ENCODE measurements around the gene AMPD2. TPM values are rescaled to one million over a fixed set of nuclear protein-coding genes. Genes with fewer than 3 reads are reported as not detected.

AMPD2 gene
- total and polyA plus RNA-seq, 4 donors, result 19.2 to 87.4 (median 22.7) TPM

DNA sequence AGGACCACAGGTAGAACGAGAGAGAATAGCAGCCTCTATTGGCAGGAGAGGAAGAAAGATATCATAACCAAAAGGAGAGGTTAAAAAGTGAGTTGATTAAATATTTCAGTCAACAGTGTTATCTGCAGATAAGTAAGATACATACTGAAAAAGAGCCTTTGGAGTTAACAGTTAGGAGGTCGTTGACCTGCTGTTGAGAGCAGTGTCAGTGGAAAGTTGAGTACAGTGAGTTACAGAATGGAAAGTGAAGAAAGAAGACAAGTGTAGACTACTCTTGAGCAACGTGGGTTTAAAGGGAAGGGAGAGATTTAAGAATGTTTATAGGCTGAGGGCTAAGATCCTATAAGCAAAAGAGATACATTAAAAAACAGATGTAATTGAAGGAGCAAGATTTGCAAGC is 30.5 kb upstream of the AMPD2 start (continued):
- TF ChIP-seq RXRA (IDR thresholded peaks at IDR 0.05) (peak; percentile 89 to 97), TAF1 (conservative IDR thresholded peaks at IDR 0.05) (no peak), ATF3 (IDR thresholded peaks at IDR 0.05) (peak; percentile 60), EGR1 (IDR thresholded peaks at IDR 0.05; ENCODE audit: low read depth in 2 of 2) (peak; percentile 39 to 62), YY1 (IDR thresholded peaks at IDR 0.05) (no peak), CTCF (IDR thresholded peaks at IDR 0.05; ENCODE audit: low read depth, low read length, missing input control) (no peak)

DNA sequence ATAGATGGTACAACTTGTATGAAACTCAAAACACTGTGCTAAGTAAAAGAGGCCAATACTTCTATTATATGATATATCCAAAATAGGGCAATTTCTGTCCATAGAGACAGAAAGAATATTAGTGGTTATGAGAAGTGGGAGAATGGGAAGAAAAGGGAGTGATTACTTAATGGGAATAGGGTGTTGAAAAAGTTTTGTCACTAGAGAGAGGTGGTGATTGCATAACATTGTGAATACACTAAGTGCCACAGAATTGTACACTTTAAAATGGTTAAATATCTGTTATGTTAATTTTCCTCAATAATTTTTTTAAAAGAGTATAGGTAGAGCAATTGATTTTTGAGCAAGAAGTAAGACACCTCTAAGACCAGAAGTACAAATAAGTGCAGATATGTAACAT is 30.0 kb upstream of the AMPD2 start:
- Histone ChIP-seq H3K9ac (ENCODE audit: low read depth in 1 of 2, low read length in 2 of 2) (no peak overlapping the region), H3K9me3 (ENCODE audit: control insufficient read depth in 4 of 4, low read length in 3 of 4) (no peaks in the 10 kb centered on the region), H3K36me3 (ENCODE audit: control insufficient read depth in 4 of 4, insufficient read depth in 3 of 4, low read depth in 1 of 4, low read length in 3 of 4) (peaks cover 0 to 38% (median 23%) of the 10 kb centered on the region in 4 donors), H3K4me3 (ENCODE audit: low read depth in 1 of 3, low read length in 3 of 3) (no peak overlapping the region), H3K27me3 (ENCODE audit: control insufficient read depth in 4 of 4, insufficient read depth in 4 of 4, low read length in 3 of 4) (no peaks in the 10 kb centered on the region), H3K4me1 (ENCODE audit: control insufficient read depth in 4 of 4, insufficient read depth in 4 of 4, low read length in 3 of 4) (peaks cover 5 to 27% (median 11%) of the 10 kb centered on the region in 4 donors), H3K27ac (ENCODE audit: low read depth in 1 of 2, low read length in 2 of 2) (no peak overlapping the region)
- DNase-seq (ENCODE audit: low spot score), result no peak
- TF ChIP-seq SP1 (IDR thresholded peaks at IDR 0.05) (no peak), REST (IDR thresholded peaks at IDR 0.05) (no peak), MAX (IDR thresholded peaks at IDR 0.05) (no peak)

- no peaks in the 10 kb centered on the region for H3K27me3 ChIP-seq (ENCODE audit: control insufficient read depth in 4 of 4, insufficient read depth in 4 of 4, low read length in 3 of 4)
- peaks cover 1 to 10% (median 8%) of the 10 kb centered on the region in 4 donors for H3K4me1 ChIP-seq (ENCODE audit: control insufficient read depth in 4 of 4, insufficient read depth in 4 of 4, low read length in 3 of 4)
- TF ChIP-seq CTCF (IDR thresholded peaks at IDR 0.05; ENCODE audit: low read depth, low read length, missing input control), result no peak
- TF ChIP-seq ATF3 (IDR thresholded peaks at IDR 0.05), result no peak
- no peak for TF ChIP-seq RXRA (IDR thresholded peaks at IDR 0.05)
- no peak for TF ChIP-seq MAX (IDR thresholded peaks at IDR 0.05)
- TF ChIP-seq FOXA2 (IDR thresholded peaks at IDR 0.05), result no peak
- TF ChIP-seq REST (IDR thresholded peaks at IDR 0.05), result no peak
- TF ChIP-seq RAD21 (IDR thresholded peaks at IDR 0.05), result no peak
- TF ChIP-seq TAF1 (conservative IDR thresholded peaks at IDR 0.05), result no peak
- no peak for TF ChIP-seq JUND (IDR thresholded peaks at IDR 0.05)
- no peak for TF ChIP-seq HNF4G (IDR thresholded peaks at IDR 0.05)
- no peak for TF ChIP-seq YY1 (IDR thresholded peaks at IDR 0.05)
- TF ChIP-seq SP1 (IDR thresholded peaks at IDR 0.05), result no peak
- no peak for TF ChIP-seq NR2F2 (IDR thresholded peaks at IDR 0.05)
- no peak overlapping the region for H3K9ac ChIP-seq (ENCODE audit: low read depth in 1 of 2, low read length in 2 of 2)
- no peak overlapping the region for H3K4me3 ChIP-seq (ENCODE audit: low read depth in 1 of 3, low read length in 3 of 3)
- no peak for DNase-seq (ENCODE audit: low spot score)
- no peaks in the 10 kb centered on the region for H3K9me3 ChIP-seq (ENCODE audit: control insufficient read depth in 4 of 4, low read length in 3 of 4)
- H3K36me3 ChIP-seq (ENCODE audit: control insufficient read depth in 4 of 4, insufficient read depth in 3 of 4, low read depth in 1 of 4, low read length in 3 of 4), result peaks cover 0 to 42% (median 18%) of the 10 kb centered on the region in 4 donors
- H3K27ac ChIP-seq (ENCODE audit: low read depth in 1 of 2, low read length in 2 of 2), result no peak overlapping the region
Measured at GRCh38 chr1:109592916-109593315, 26.7 kb upstream of the AMPD2 start.

Data from liver (tissue), 9 donors.